ENCODE data around the gene PRXL2B.

DNA sequence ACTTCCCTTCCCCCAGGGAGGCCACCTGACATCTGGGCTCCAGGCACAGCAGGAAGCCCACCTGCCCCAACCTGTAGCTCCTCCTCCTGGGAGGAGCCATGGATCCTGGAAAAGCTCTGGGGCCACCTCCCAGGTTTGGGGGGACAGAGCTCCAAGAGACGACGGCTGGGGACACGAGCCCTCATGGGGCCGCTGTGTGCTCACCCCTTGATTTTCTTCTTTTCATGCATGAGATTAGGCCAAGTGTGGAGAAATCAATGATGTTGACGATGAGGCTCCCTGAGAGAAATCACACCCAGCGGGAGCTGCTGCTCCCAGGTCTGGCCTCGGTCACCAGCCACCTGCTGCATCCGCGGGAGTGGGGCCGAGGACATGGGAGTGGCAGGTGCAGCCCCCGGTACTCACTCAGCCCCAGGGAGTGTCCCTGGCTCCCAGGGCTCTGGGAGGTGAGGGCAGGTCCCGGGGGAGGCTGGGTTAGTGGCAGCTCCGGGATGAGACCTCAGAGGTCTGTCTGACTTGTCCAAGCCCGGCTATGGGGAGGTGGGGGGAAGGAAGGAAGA lies 21.7 kb upstream of the PRXL2B start:
- no peak for TF ChIP-seq CTCF (IDR thresholded peaks at IDR 0.05; ENCODE audit: low read depth, low read length)
- no peak for TF ChIP-seq POLR2A (IDR thresholded peaks at IDR 0.05; ENCODE audit: extremely low read depth, insufficient read length)
- TF ChIP-seq MAX (IDR thresholded peaks at IDR 0.05; ENCODE audit: low read depth, low read length) = no peak
